ENCODE results near the gene ELFN1. TPM values are rescaled to one million over a fixed set of nuclear protein-coding genes. Genes with fewer than 3 reads are reported as not detected.

Gene ELFN1
- total and polyA plus RNA-seq, 7 experiments from 2014 or later, result 0.19 TPM; not detected in 6

- CTCF ChIA-PET, result no interaction called here
- no peak for DNase-seq
Observed at GRCh38 chr7:1694611-1695511, 24.8 kb downstream of the ELFN1 start.

GRCh38 chr7:1695800-1696454, 25.9 kb downstream of the ELFN1 start:
- no peaks in the 10 kb centered on the region for H3K4me1 ChIP-seq (ENCODE audit: control insufficient read depth in 2 of 2, insufficient read depth in 2 of 2, low read length in 2 of 2)
- Mint-ChIP-seq H3K9me3 (peaks cover 0 to 1% (median 0%) of the 10 kb centered on the region in 11 donors), H3K4me3 (no peak overlapping the region), H3K27me3 (peaks cover under 1 to 7% (median 2%) of the 10 kb centered on the region in 5 donors), H3K4me1 (peaks cover 0 to 10% (median 5%) of the 10 kb centered on the region in 7 donors), H3K36me3 (no peaks in the 10 kb centered on the region), H3K27ac (no peak overlapping the region)
- H3K36me3 ChIP-seq (ENCODE audit: control insufficient read depth in 2 of 3, insufficient read depth in 3 of 3, low read length in 3 of 3), result no peaks in the 10 kb centered on the region
- DNase-seq (no peak), ATAC-seq (no peak)
- CTCF ChIA-PET, result interaction anchor here (0.6 kb wide), 1 partner anchor 92 kb away, joined by 3 read pairs; no protein-coding TSS in a partner anchor
- intact Hi-C loops (cut with micrococcal nuclease), result no loop called here
- H3K27ac ChIP-seq (ENCODE audit: low read depth, low read length), result no peak overlapping the region
- H3K27me3 ChIP-seq (ENCODE audit: control insufficient read depth in 2 of 2, insufficient read depth in 2 of 2, low read length in 2 of 2), result no peaks in the 10 kb centered on the region
- POLR2A ChIA-PET, result no interaction called here
- no peak overlapping the region for H3K4me3 ChIP-seq (ENCODE audit: low read length)
- no peaks in the 10 kb centered on the region for H3K9me3 ChIP-seq (ENCODE audit: control insufficient read depth in 2 of 3, low read length in 3 of 3)

More at GRCh38 chr7:1694611-1695511, 24.8 kb downstream of the ELFN1 start:
- ATAC-seq, result no peak
- Histone ChIP-seq H3K4me1 (ENCODE audit: control insufficient read depth in 2 of 2, insufficient read depth in 2 of 2, low read length in 2 of 2) (no peaks in the 10 kb centered on the region), H3K9me3 (ENCODE audit: control insufficient read depth in 2 of 3, low read length in 3 of 3) (no peaks in the 10 kb centered on the region), H3K36me3 (ENCODE audit: control insufficient read depth in 2 of 3, insufficient read depth in 3 of 3, low read length in 3 of 3) (no peaks in the 10 kb centered on the region), H3K27ac (ENCODE audit: low read depth, low read length) (no peak overlapping the region), H3K4me3 (ENCODE audit: low read length) (no peak overlapping the region), H3K27me3 (ENCODE audit: control insufficient read depth in 2 of 2, insufficient read depth in 2 of 2, low read length in 2 of 2) (peaks cover 0 to 2% of the 10 kb centered on the region in 2 donors)
- H3K27ac Mint-ChIP-seq, result no peak overlapping the region
- H3K4me1 Mint-ChIP-seq, result peaks cover 0 to 10% (median 5%) of the 10 kb centered on the region in 7 donors
- peaks cover 0 to 4% (median 0%) of the 10 kb centered on the region in 11 donors for H3K9me3 Mint-ChIP-seq
- POLR2A ChIA-PET, result no interaction called here
- intact Hi-C loops (cut with micrococcal nuclease), result no loop called here
- peaks cover 0 to 5% (median 0%) of the 10 kb centered on the region in 5 donors for H3K36me3 Mint-ChIP-seq
- peaks cover 3 to 16% (median 11%) of the 10 kb centered on the region in 5 donors for H3K27me3 Mint-ChIP-seq
- H3K4me3 Mint-ChIP-seq, result no peak overlapping the region

- H3K9me3 Mint-ChIP-seq, result peaks cover 0 to 2% (median 0%) of the 10 kb centered on the region in 11 donors
- no peak for DNase-seq
- H3K27ac Mint-ChIP-seq, result peak overlapping the region in 1 of 9 donors; percentile 41
- no peaks in the 10 kb centered on the region for H3K36me3 Mint-ChIP-seq
- Histone ChIP-seq H3K36me3 (ENCODE audit: control insufficient read depth in 2 of 3, insufficient read depth in 3 of 3, low read length in 3 of 3) (no peaks in the 10 kb centered on the region), H3K27ac (ENCODE audit: low read depth, low read length) (no peak overlapping the region), H3K4me3 (ENCODE audit: low read length) (no peak overlapping the region), H3K9me3 (ENCODE audit: control insufficient read depth in 2 of 3, low read length in 3 of 3) (no peaks in the 10 kb centered on the region), H3K4me1 (ENCODE audit: control insufficient read depth in 2 of 2, insufficient read depth in 2 of 2, low read length in 2 of 2) (no peaks in the 10 kb centered on the region), H3K27me3 (ENCODE audit: control insufficient read depth in 2 of 2, insufficient read depth in 2 of 2, low read length in 2 of 2) (no peaks in the 10 kb centered on the region)
- peak overlapping the region in 2 of 10 donors; percentile 16 to 26 for H3K4me3 Mint-ChIP-seq
- ChIA-PET POLR2A (no interaction called here), CTCF (no interaction called here)
- peaks cover 0 to 7% (median 3%) of the 10 kb centered on the region in 5 donors for H3K27me3 Mint-ChIP-seq
- H3K4me1 Mint-ChIP-seq, result peaks cover 0 to 10% (median 5%) of the 10 kb centered on the region in 7 donors
- ATAC-seq, result no peak
- intact Hi-C loops (cut with micrococcal nuclease), result no loop called here
Observed at GRCh38 chr7:1696671-1697498, 26.8 kb downstream of the ELFN1 start.

GRCh38 chr7:1697499-1698125, 27.5 kb downstream of the ELFN1 start:
- Histone ChIP-seq H3K36me3 (ENCODE audit: control insufficient read depth in 2 of 3, insufficient read depth in 3 of 3, low read length in 3 of 3) (no peaks in the 10 kb centered on the region), H3K4me1 (ENCODE audit: control insufficient read depth in 2 of 2, insufficient read depth in 2 of 2, low read length in 2 of 2) (no peaks in the 10 kb centered on the region), H3K27me3 (ENCODE audit: control insufficient read depth in 2 of 2, insufficient read depth in 2 of 2, low read length in 2 of 2) (no peaks in the 10 kb centered on the region), H3K9me3 (ENCODE audit: control insufficient read depth in 2 of 3, low read length in 3 of 3) (no peaks in the 10 kb centered on the region), H3K27ac (ENCODE audit: low read depth, low read length) (no peak overlapping the region), H3K4me3 (ENCODE audit: low read length) (no peak overlapping the region)
- DNase-seq (no peak), ATAC-seq (peak; percentile 28)
- H3K36me3 Mint-ChIP-seq, result no peaks in the 10 kb centered on the region
- intact Hi-C loops (cut with micrococcal nuclease), result no loop called here
- POLR2A ChIA-PET, result no interaction called here
- H3K4me3 Mint-ChIP-seq, result peak overlapping the region in 5 of 10 donors; percentile 26 to 59 (median 32)
- peak overlapping the region in 3 of 9 donors; percentile 15 to 62 (median 38) for H3K27ac Mint-ChIP-seq
- H3K9me3 Mint-ChIP-seq, result peaks cover 0 to 9% (median 3%) of the 10 kb centered on the region in 11 donors
- H3K27me3 Mint-ChIP-seq, result peaks cover 0 to 11% (median 5%) of the 10 kb centered on the region in 5 donors
- H3K4me1 Mint-ChIP-seq, result peaks cover 0 to 10% (median 5%) of the 10 kb centered on the region in 7 donors
- CTCF ChIA-PET, result no interaction called here

GRCh38 chr7:1698201-1698600, 28.1 kb downstream of the ELFN1 start:
- H3K36me3 Mint-ChIP-seq, result peaks cover 0 to 2% (median 0%) of the 10 kb centered on the region in 5 donors
- CTCF ChIA-PET, result no interaction called here
- POLR2A ChIA-PET, result no interaction called here
- H3K27ac Mint-ChIP-seq, result peak overlapping the region in 3 of 9 donors; percentile 15 to 59 (median 22)
- peaks cover 0 to 10% (median 5%) of the 10 kb centered on the region in 7 donors for H3K4me1 Mint-ChIP-seq
- Histone ChIP-seq H3K4me3 (ENCODE audit: low read length) (no peak overlapping the region), H3K27me3 (ENCODE audit: control insufficient read depth in 2 of 2, insufficient read depth in 2 of 2, low read length in 2 of 2) (no peaks in the 10 kb centered on the region), H3K27ac (ENCODE audit: low read depth, low read length) (no peak overlapping the region), H3K9me3 (ENCODE audit: control insufficient read depth in 2 of 3, low read length in 3 of 3) (no peaks in the 10 kb centered on the region), H3K4me1 (ENCODE audit: control insufficient read depth in 2 of 2, insufficient read depth in 2 of 2, low read length in 2 of 2) (no peaks in the 10 kb centered on the region), H3K36me3 (ENCODE audit: control insufficient read depth in 2 of 3, insufficient read depth in 3 of 3, low read length in 3 of 3) (no peaks in the 10 kb centered on the region)
- ATAC-seq (no peak), DNase-seq (no peak)
- H3K27me3 Mint-ChIP-seq, result peaks cover 1 to 14% (median 5%) of the 10 kb centered on the region in 5 donors
- H3K9me3 Mint-ChIP-seq, result peaks cover 0 to 14% (median 8%) of the 10 kb centered on the region in 11 donors
- H3K4me3 Mint-ChIP-seq, result peak overlapping the region in 5 of 10 donors; percentile 20 to 53 (median 26)
- intact Hi-C loops (cut with micrococcal nuclease), result no loop called here

GRCh38 chr7:1698951-1699350, 28.9 kb downstream of the ELFN1 start:
- Histone ChIP-seq H3K4me1 (ENCODE audit: control insufficient read depth in 2 of 2, insufficient read depth in 2 of 2, low read length in 2 of 2) (no peaks in the 10 kb centered on the region), H3K9me3 (ENCODE audit: control insufficient read depth in 2 of 3, low read length in 3 of 3) (no peaks in the 10 kb centered on the region), H3K4me3 (ENCODE audit: low read length) (no peak overlapping the region), H3K27ac (ENCODE audit: low read depth, low read length) (no peak overlapping the region), H3K27me3 (ENCODE audit: control insufficient read depth in 2 of 2, insufficient read depth in 2 of 2, low read length in 2 of 2) (no peaks in the 10 kb centered on the region), H3K36me3 (ENCODE audit: control insufficient read depth in 2 of 3, insufficient read depth in 3 of 3, low read length in 3 of 3) (no peaks in the 10 kb centered on the region)
- ATAC-seq (no peak), DNase-seq (peak in 1 of 9 donors; percentile 4)
- Mint-ChIP-seq H3K36me3 (peaks cover 0 to 4% (median 0%) of the 10 kb centered on the region in 5 donors), H3K4me3 (no peak overlapping the region), H3K27me3 (peaks cover 2 to 15% (median 5%) of the 10 kb centered on the region in 5 donors), H3K27ac (peak overlapping the region in 3 of 9 donors; percentile 9 to 77 (median 47)), H3K9me3 (peaks cover 0 to 18% (median 8%) of the 10 kb centered on the region in 11 donors), H3K4me1 (peaks cover 0 to 10% (median 5%) of the 10 kb centered on the region in 7 donors)
- intact Hi-C loops (cut with micrococcal nuclease), result no loop called here
- ChIA-PET POLR2A (no interaction called here), CTCF (no interaction called here)

Measured in naive thymus-derived CD4-positive, alpha-beta T cell (primary cell).